CD4-positive, alpha-beta T cell treated with Interleukin-21 for 1 hour (primary cell): ENCODE results near the gene UXT.
"Not testable (repeated sequence)": the region's sequence is repeated elsewhere in the genome, so short reads cannot be mapped to it uniquely, and the experiment has no call there.

ENCODE experiments used
- DNase-seq: peaks from one replicate; pipeline ENCODE4 v3.0.0-alpha.2; 2020

The UXT gene

GRCh38 chrX:47658684-47659420 lies at the start of gene UXT:
TSS of gene UXT (minus strand) at chrX:47659180. CDS start at chrX:47658927, 253 bp downstream.
- DNase-seq, result peak; percentile 95

DNA sequence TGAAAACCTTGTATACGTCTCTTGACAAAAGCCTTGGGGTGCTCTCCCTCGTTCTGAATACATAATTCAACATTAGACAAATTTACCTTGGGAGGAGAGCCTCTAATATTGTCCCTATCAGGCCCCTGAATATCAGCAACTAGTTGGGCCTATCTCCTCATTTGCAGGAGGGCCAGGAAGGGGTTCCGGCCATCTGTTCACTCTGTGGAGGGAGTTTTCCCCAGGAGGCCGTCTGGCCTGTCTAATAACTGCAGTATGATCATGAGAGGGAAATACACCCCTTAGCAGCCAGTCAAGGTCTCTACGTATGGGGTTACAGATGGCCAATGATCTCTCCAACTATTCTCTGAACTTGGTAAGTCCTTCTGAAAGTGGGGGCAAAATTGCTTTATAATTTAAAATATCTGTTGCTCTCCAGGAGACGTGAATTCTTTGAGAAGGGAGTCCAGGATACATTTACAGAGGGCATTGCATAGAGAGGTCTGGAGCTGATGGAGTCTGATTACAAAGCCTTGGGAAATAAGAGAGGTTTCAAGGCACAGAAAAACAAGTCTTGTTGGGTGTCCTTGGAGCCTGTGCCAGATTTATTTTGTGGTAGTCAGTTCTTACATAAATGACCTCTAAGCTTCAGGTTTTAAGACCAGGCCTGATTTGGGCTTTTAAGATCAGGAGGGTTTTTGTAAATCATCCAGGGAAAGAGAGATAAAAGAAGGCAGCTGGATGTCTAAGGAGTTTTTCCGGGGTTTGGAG lies 48.2 kb upstream of the UXT start:
- DNase-seq, result no peak

DNA sequence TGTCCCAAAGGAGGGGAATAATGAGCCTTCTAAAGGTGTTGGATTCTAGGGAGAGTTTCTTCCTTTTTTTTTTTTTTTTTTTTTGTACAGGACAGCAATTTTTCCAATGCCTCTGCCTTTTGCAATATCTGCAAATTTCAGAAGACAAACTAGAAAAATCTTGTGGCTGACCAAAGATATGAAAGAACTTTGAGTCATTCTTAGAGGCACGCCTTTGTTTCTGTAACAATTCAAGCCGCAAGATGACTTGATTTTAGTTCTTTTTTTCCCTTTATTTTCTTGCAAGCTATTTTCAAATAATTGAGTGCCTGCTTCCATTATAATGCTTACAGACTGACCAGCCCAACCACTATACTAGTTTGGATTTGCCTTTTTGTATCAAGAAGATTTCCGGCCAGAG lies 47.6 kb upstream of the UXT start:
- no peak for DNase-seq

GRCh38 chrX:47704736-47705135 lies 45.8 kb upstream of the UXT start:
- no peak for DNase-seq

DNA sequence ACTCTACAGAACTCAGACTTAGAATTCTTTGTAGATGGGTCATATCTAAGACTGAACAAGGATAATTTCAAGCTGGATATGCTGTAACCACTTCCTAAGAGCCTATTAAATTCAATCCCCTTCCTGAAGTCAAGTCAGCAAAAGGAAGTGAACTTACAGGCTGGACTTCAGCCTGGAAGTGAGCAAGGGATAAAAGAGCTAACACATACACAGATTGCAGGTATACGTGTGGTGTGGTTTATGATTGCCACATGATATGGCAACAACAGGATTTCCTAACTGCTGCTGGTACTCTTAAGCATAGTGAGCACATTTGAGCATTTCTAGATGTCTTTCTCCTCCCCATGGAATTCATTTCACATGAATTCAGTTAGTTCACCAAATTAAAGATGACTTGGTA lies 38.2 kb upstream of the UXT start:
- DNase-seq, result no peak

GRCh38 chrX:47690175-47690574 lies 31.2 kb upstream of the UXT start:
- no peak for DNase-seq

DNA sequence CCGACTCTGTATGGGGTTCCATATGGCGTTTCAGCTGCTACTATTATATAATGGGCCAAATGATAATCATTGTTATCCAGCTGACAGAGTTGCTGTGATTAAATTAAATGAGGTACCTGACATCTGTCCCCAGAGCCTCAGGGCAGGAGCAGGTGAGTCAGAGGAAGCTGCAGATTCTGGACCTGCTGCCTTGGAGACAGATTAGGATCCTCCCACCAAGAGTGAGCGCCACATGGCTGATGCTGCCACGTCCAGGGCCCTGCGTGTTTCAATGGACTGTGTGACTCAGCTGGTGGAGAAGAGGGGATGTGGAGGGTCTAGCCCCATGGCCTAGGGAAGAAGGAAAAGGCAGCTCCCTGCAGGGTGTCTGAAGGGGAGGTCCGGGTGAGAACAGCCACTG lies 28.3 kb upstream of the UXT start:
- DNase-seq, result no peak

DNA sequence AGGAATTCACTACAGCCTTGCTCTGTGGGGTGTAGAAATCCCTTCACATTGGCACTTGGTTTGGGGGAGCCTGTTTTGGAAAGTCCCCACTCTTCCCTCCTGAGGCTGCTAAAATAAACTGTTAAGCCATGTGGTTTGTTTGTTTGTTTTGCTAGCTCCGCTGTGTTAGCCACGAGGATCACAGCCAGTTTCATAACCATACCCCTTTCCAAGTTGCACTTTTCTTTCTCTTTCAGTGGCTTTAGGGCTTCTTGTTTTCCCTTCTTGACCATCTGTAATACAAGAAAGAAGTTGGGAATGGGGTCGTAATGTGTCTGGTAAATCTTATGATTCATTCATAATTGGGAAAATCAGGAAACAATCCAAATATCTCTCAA lies 24.8 kb upstream of the UXT start:
- DNase-seq, result no peak

GRCh38 chrX:47683184-47683828 lies 24.3 kb upstream of the UXT start:
- no peak for DNase-seq

DNA sequence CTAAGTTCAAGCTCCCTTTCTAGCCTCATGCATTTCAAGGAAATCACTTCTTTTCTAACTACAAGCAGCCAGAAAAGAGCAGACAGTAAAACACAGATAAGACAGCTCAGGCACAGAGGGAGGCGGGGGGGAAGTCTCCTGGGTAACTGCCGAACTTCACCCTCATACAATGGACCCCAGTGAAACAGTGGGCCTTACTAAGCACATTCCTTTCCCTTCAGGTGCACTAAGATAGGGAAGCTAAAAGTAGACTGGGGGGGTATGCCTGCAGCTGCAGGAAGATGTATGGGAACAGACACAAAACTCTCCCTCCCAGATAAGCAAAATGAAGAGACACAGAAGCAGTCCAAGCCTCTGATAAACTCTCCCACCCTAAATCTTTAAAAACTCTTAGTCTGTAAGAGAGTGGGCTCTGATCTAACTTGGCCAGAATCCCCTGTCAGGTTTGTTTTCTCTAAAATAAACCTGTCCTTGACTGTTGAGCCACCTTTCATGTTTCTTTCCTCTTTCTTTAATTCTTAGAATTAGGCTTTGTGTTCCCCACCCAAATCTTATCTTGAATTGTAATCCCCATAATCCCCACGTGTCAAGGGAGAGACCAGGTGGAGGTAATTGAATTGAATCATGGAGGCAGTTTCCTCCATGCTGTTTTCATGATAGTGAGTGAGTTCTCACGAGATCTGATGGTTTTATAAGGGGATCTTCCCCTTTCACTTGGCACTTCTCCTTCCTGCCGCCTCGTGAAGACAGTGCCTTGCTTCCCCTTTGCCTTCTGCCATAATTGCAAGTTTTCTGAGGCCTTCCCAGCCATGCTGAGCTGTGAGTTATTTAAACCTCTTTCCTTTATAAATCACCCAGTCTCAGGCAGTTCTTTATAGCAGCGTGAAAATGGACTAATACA lies 17.2 kb upstream of the UXT start:
- DNase-seq, result not testable (repeated sequence)

GRCh38 chrX:47674776-47675175 lies 15.8 kb upstream of the UXT start:
- DNase-seq, result no peak

- DNase-seq, result not testable (repeated sequence)
Observed at GRCh38 chrX:47665797-47666196, 6.8 kb upstream of the UXT start.

DNA sequence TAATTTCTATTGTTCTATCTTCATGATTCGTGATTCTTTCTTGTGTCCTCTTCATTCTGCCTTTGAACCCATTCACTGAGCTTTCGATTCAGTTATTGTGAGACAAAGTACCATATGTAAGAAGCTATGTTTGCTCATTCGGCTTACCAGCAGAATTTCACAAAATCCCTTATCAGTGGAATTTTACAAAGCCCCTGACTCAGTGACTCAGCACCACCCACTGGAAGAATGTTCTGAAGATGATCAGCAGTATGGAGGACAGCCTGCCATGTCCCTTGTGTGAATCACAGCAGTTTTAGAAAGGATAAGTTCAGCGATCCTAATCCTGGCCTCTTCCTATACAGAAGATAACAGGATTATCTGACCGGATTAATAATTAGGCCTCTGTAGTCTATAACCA lies 5.8 kb upstream of the UXT start:
- DNase-seq, result no peak

GRCh38 chrX:47662144-47662657 lies 3.2 kb upstream of the UXT start:
- DNase-seq, result no peak

DNA sequence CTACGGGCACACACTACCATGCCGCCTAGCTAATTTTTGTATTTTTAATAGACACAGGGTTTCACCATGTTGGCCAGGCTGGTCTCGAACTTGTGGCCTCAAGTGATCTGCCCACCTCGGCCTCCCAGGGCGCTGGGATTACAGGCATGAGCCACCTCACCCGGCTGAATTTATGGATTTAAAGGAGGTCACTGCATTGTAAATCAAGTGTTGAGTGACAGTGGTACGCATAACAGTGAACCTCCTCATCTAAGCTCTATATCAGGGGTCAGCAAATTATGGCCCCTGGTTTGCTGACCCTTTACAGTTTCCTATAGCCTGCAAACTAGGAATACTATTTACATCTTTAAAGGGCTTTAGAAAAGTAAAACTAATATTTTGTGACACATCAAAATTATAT lies 2.6 kb upstream of the UXT start:
- DNase-seq, result no peak

DNA sequence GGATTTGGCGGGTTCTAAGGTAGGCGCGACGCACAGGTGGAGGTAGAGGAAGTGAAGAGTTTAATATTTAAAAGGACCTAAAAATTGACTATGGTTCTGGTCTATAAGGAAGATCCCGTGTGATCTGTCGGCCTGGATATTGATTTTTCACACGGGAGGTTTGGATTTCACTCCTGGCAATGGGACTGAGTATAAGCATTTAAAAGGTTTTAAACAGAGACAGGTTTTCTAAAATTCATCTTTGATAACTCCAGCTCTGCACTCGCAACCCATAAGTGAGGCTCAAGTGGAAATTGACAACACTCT lies 394 bp upstream of the UXT start:
- DNase-seq, result no peak

GRCh38 chrX:47658301-47658683 lies 688 bp downstream of the UXT start:
- DNase-seq, result no peak

DNA sequence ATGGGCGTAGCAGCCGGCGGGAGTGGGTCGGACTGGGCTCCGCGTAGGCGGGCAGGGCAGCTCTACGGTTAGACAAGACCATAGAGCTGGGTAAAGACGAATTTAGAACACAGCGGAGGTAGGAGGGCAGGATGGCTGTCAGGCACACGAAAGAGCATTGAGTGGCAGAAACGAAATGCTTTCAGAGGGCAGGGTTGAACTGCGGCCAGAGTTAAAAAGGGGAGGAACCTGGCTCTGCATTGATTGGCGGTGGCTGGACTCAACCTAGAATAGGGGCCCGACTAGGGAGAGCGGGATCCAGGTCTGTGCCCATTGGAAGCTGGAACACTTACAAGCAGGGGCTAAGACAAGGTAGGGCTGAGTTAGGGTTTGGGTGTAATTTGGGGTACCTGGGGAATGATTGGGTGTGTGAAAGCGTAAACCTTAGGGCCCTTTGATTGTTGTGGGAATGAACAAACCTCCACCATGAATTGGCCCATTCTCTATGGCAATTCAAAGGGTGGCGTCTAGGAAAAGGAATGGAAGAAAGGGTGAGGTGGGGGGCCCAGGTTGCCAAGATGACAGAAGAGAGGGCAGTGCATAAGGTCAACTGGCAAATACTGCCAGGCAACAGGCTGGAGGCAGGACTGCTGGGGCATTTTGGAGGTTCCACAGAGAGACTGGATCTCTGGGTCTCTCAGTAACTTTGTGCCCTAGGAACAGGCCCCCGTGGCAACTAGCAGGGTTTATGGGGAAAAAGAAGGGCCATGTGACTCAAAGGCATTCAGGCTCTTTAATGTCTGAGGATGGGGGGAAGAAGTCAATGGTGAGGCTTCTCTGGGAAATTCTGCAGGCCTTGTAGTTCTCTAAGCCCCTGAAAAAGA lies 7.7 kb downstream of the UXT start:
- DNase-seq, result no peak

DNA sequence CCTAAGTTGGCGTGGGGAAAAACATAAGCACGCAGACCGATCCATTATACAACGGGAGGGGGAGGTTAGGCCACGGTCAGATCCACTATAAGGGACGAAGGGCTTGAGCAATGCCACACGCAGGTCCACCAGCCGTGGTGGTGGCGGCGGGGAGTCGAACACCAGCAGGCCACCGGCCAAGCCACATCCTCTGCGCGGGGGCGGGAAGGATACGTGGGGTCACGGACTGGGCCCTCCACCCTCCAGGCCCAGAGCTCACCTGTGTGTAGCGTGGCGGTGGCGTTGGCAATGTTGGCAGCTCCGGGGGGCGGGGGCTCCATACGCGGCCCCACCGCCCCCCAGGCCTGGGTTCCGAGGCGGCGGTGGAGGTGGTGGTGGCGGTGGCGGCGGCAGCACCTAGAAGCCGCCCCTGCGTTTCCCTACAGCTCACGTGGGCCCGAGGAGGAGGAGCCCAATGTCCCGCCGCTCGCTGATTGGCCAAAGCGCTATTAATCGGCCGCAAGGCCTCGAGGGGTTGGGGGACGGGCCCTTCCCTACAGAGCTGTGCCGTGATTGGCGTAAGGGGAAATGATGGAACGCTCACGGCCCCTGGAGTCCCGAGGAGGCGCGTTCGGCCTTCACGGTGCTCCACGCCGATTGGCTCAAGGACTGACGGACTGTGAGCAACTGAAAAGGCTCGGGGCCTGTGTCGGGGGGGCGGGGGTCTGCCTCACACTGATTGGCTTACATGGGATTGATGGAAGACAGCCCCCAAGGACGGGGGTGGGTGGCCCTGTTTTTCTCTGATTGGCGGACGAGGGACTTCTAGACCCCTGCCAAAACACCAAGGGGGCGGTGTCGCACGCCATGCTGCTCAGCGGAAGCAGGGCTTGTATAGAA lies 8.6 kb downstream of the UXT start, which contains the start of gene ELK1:
Gene ELK1 (minus strand): TSS at position 400 of the 879 bp plus-strand sequence. CDS start 9,122 bp downstream, outside the sequence.
- peak; percentile 94 for DNase-seq

- DNase-seq, result no peak
Observed at GRCh38 chrX:47649781-47650163, 9.2 kb downstream of the UXT start.

DNA sequence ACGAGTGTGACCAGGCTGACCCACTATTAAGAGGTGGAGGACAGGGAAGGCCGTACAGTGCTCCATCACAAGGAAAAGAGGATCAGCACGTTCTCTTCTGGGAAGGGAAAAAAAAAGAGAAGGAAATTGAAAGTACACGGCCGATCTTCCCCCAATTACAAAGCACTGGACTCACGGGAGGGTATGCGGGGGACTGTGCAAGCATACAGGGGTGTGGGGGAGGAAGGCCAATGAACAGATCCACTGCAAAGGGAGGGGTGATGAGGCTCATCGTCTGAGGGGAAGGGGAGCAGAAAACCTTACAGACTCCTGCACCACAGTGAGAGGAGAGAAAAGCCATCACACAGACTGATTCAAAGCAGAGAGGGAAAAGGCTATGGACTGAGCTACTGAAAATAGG lies 9.7 kb downstream of the UXT start:
- DNase-seq, result no peak
